GM12875 (cell line): Measurements from ENCODE around the gene NOD1.

ENCODE experiments used
- H3K4me3 ChIP-seq: one replicate; pipeline ENCODE4 v1.5.1; 2011; ENCODE audit warnings: low read depth, low read length, control low read depth
- CTCF ChIP-seq: IDR thresholded peaks from 2 replicates; pipeline ENCODE4 v1.5.1; 2011; ENCODE audit warnings: low read depth, mild to moderate bottlenecking, control low read depth, inconsistent platforms, low read length, moderate library complexity, borderline replicate concordance; ENCODE audit not compliant: insufficient read depth

NOD1 gene

DNA sequence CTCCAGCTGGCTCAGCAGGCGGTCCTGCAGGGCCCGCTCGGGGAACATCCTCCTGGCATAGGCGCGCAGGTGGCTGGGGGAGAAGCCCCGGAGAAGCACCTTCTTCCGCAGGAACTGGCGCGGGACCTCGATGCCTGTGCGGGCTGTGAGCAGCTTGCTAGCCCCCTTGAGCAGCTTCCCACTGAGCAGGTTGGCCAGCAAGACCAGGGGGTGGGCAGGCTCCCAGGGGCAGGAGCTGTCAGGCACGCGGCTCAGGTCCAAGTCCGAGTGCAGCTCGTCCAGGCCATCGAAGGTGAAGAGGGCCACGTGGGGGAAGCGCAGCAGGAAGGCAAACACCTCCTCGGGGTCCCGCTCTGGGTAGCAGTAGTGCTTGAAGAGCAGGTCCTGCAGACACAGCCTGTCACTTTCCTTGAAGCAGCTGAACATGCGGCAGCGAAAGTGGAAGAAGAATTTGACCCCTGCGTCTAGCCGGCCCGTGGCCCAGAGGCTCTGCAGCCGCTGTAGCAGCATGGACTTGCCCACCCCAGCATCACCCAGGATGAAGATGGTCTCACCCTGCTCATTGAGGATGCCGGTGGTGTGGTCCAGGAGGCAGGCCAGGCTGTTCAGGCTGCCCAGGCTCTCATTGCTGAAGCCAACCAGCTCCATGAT, 26.2 kb downstream of the NOD1 start:
- H3K4me3 ChIP-seq, result no peak overlapping the region

DNA sequence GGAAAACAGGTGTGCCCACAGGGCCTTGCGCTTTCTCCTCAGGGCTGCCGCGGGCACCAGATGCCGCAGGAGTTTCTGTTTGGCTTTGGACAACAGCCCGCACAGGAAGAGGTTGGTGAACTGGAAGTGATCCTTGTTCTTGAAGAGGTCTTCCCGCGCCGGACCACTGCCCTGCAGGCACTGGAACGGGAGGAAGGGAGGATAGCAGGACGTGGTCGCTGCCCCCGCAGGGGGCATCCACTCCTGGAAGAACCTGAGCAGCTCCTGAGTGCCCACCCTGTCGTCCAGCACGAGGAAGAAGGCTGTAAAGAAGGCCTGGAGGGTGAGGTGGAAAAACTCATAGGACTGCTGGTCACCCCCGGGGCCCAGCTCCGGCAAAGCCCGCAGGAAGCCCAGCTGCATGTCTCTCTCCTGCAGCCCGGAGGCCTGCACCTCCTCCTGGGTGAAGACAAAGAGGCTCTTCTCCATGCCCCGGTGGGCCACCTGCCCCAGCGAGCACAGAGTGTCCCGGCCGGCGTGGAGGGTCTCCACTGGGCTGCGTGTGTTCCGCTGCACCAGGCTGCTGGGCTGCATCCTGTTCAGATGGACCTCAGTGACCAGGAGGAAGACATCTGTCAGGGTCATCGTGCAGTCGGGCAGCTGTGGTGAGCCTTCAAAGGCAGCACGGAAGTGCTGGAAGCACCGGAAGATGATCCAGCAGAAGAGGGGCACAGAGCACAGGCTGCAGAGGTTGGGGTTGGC, 26.9 kb downstream of the NOD1 start:
- H3K4me3 ChIP-seq, result no peak overlapping the region
- TF ChIP-seq CTCF, result no peak

More for the DNA sequence above, 26.2 kb downstream of the NOD1 start:
- no peak for TF ChIP-seq CTCF

- no peak for TF ChIP-seq CTCF
- H3K4me3 ChIP-seq, result no peak overlapping the region
Observed at GRCh38 chr7:30450983-30451497, 27.5 kb downstream of the NOD1 start.

DNA sequence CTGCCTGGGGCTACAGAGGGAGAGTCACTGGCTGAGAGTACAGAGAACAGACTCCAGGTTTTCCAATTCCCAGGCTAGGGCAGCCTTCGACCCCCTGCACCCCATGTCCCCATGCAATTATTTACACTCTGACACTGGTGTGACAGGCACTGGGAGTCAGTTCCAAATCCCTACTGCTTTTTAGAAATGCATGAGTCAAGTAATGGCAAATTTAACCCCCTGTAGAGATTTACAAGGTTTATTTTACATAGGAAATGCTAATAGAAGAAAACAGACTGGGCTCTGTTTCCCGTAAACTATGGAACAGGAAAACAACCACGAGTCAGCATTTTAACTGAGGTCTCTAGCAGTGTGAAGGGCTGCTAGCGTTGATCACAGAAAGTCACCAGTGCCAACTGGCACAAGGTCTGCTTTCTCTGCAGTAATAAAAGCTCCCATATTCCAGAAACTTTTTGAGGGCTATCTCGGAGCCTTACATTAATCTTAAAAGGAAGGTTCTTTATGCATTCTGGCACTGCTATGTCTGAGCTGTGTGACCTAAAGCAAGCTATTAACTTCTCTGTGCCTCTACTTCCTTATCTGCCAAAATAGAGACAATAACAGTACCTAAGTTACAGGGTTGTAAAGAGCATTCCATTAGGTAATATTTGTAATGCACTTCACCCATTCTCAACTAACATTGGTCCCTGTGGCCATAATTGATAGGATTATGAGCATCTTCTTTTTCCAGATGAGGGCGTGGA, 28.2 kb downstream of the NOD1 start:
- no peak for TF ChIP-seq CTCF
- no peak overlapping the region for H3K4me3 ChIP-seq

DNA sequence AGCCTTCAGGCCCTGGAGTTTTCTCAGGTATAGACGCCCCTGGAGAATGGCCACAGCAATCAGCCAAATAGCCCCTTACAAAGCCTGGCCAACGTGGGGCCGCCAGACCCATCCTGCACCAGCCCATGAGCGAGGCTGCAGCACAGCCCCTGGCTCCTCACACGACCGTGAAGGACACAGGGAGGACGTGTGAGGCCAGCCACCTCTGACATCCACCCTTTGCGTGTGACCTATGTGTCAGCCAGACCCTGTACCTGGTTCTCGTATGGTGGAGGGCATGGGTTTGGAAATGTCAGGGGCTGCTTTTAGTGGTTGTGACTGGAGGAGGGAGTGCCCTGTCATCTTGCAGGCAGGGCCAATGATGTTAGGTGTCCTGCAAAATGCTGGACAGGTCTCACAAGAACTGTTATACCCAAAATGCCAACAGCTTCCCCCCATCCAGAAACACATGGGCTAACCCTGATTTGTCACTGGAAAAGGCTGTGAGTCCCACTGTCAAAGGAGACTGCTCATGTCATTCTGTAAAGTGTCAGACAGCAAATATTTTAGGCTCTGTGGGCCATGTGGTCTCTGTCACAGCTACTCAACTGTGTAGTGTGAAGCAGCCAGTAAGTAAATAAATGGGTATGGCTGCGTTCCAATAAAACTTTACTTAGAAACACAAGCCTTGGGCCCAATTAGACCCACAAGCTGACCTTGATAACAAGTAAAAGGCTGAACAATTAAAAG, 30.0 kb downstream of the NOD1 start:
- TF ChIP-seq CTCF, result no peak

GRCh38 chr7:30447466-30447865, 31.1 kb downstream of the NOD1 start:
- no peak overlapping the region for H3K4me3 ChIP-seq
- TF ChIP-seq CTCF, result no peak

More for the DNA sequence above, 30.0 kb downstream of the NOD1 start:
- no peak overlapping the region for H3K4me3 ChIP-seq
